ENCODE results near the gene CHADL. TPM values are rescaled to one million over a fixed set of nuclear protein-coding genes. Genes with fewer than 3 reads are reported as not detected.

CHADL gene
- total and polyA plus RNA-seq, 2 of the 8 experiments (the other 6 are each of a cell fraction or from before 2014, with no cell fraction given) = 0.78 to 1.4 TPM

DNA sequence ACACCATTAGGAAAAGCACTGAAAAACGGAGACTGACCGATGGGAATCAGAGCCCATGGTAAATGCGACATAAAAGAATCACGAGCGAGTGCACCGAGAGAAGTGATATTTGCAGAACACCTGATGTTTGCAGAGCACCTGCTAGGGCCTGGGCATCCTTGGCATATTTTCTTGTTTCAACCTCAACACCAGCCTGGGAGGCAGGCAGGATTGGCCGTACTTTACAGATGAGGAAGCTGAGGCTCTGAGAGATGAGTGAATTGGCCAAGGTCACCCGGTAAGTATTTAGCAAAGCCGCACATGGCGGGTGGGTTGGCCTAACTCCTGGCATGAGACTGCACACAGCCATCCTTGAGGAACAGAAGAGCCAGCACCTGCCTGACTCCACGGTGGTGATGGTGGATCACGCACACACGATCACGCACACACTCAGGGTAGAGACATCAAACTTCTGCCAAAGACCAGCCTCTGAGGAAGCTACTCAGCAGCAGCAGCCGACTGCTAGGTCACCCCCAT, 21.6 kb upstream of the CHADL start:
- 96% methylated on average over 15 of the region's 15 CpGs; no CpG with 5 or more reads in 1 of the 2 experiments for WGBS, 2 experiments (ENCODE audit: extremely low coverage in 1 of 2, insufficient coverage in 1 of 2, insufficient read length in 1 of 2, insufficient replicate concordance in 2 of 2, low coverage in 1 of 2, low lambda C conversion rate in 2 of 2, missing lambda C conversion rate in 1 of 2)
- no peak for TF ChIP-seq SP2 (IDR thresholded peaks at IDR 0.05; ENCODE audit: low read length)
- no peak overlapping the region for H4K5ac ChIP-seq (ENCODE audit: insufficient read length, low read depth, low read length)

More for the DNA sequence above, 21.6 kb upstream of the CHADL start:
- ChIA-PET CTCF (ENCODE audit: partially characterized antibody) (interaction anchor here (0.8 to 1.7 kb wide), 2 partner anchors 16 to 18 kb away, joined by 3 to 4 read pairs; no protein-coding TSS in a partner anchor), POLR2A (ENCODE audit: partially characterized antibody) (interaction anchor here (0.6 to 3.9 kb wide), 9 partner anchors 9 to 1390 kb away, joined by 3 to 26 read pairs (median 5); no protein-coding TSS in a partner anchor)
- Histone ChIP-seq H4K20me1 (replicated peaks in 1 of 2; ENCODE audit: control insufficient read depth in 1 of 2, insufficient read depth in 2 of 2, low read length in 2 of 2) (peaks cover 11 to 24% of the 10 kb centered on the region in 2 experiments), H2BK120ac (replicated peaks; ENCODE audit: low read depth, low read length) (no peak overlapping the region), H4K8ac (ENCODE audit: extremely low read depth, insufficient read depth, low read length) (no peak overlapping the region), H3K4me3 (ENCODE audit: extremely low read depth in 1 of 4, insufficient read depth in 2 of 4, low read depth in 3 of 4, low read length in 4 of 4) (no peak overlapping the region), H2BK12ac (ENCODE audit: low read depth, low read length) (no peak overlapping the region), H3K14ac (ENCODE audit: insufficient read length) (no peak overlapping the region), H3K9me3 (ENCODE audit: insufficient read depth in 2 of 2, low read depth in 1 of 2, low read length in 1 of 2) (no peaks in the 10 kb centered on the region), H3K4me1 (replicated peaks in 1 of 4; ENCODE audit: control insufficient read depth in 3 of 4, insufficient read depth in 4 of 4, low read length in 3 of 4) (peaks cover 0 to 2% (median 0%) of the 10 kb centered on the region in 4 experiments; a peak in 1 of 7 replicates), H3K36me3 (ENCODE audit: control insufficient read depth in 2 of 4, insufficient read depth in 4 of 4, low read length in 3 of 4) (peaks cover 56 to 89% (median 76%) of the 10 kb centered on the region in 4 experiments), H2BK5ac (ENCODE audit: low read depth, low read length) (no peak overlapping the region), H3K23ac (ENCODE audit: insufficient read length) (no peak overlapping the region), H3K79me1 (ENCODE audit: low read depth, low read length) (peaks cover 13% of the 10 kb centered on the region), H2AFZ (ENCODE audit: low read length) (no peak overlapping the region), H3K18ac (ENCODE audit: extremely low read depth, low read length) (no peak overlapping the region), H3K56ac (replicated peaks; ENCODE audit: insufficient read length, low read depth, low read length) (no peak overlapping the region), H4K91ac (replicated peaks; ENCODE audit: insufficient read length, low read length) (no peak overlapping the region), H3K23me2 (ENCODE audit: low read depth, low read length) (no peaks in the 10 kb centered on the region), H3K27ac (ENCODE audit: low read depth, low read length) (no peak overlapping the region; the same call in 1 of the 2 replicates), H3K9ac (replicated peaks in 1 of 4; ENCODE audit: extremely low read depth in 1 of 4, low read depth in 3 of 4, low read length in 3 of 4) (no peak overlapping the region), H3K4ac (replicated peaks; ENCODE audit: insufficient read length, low read depth, low read length) (no peak overlapping the region), H3K4me2 (ENCODE audit: insufficient read depth in 1 of 2, low read depth in 2 of 2, low read length in 2 of 2) (no peak overlapping the region), H3K27me3 (replicated peaks in 1 of 4; ENCODE audit: control insufficient read depth in 3 of 4, extremely low read depth in 1 of 4, insufficient read depth in 3 of 4, low read length in 3 of 4) (no peaks in the 10 kb centered on the region), H2BK20ac (ENCODE audit: low read length) (no peak overlapping the region), H2AK5ac (ENCODE audit: low read depth, low read length) (no peak overlapping the region), H3K79me2 (ENCODE audit: control insufficient read depth in 1 of 2, insufficient read depth in 2 of 2, low read length in 2 of 2) (no peaks in the 10 kb centered on the region; a peak in 1 of 4 replicates), H2BK15ac (ENCODE audit: low read length) (no peak overlapping the region)
- DNase-seq (ENCODE audit: low read depth in 1 of 2, low spot score in 2 of 2) = no peak
- FAIRE-seq = no peak
